MM.1S (cell line): ENCODE results near the gene GP9.
A peak's percentile ranks its signal among the peaks of the same experiment; 100 is the strongest.
"Not testable (repeated sequence)": the region's sequence is repeated elsewhere in the genome, so short reads cannot be mapped to it uniquely, and the experiment has no call there.

Experiments
- DNase-seq: peaks from one replicate; pipeline ENCODE4 v3.0.0-alpha.2; 2015
- H2AFZ ChIP-seq: fragments of 300-600 bp; sonication (generic); 2 replicates; pipeline ENCODE4 v1.6.0; 2016; ENCODE audit warnings: antibody characterized with exemption, low read length
- H3F3A ChIP-seq: fragments of 300-600 bp; sonication (generic); 2 replicates; pipeline ENCODE4 v1.6.1; 2016; ENCODE audit warnings: mild to moderate bottlenecking, antibody characterized with exemption, low read length, moderate library complexity, mixed read lengths; ENCODE audit not compliant: insufficient read depth
- H3K27ac ChIP-seq: fragments of 300-600 bp; sonication (generic); 2 replicates; pipeline ENCODE4 v1.5.1; 2016; ENCODE audit warnings: mild to moderate bottlenecking, low read length
- H3K27me3 ChIP-seq: fragments of 300-600 bp; sonication (generic); replicated peaks from 2 replicates; pipeline ENCODE4 v1.6.0; 2016; ENCODE audit warnings: low read length; ENCODE audit not compliant: insufficient read depth
- H3K36me3 ChIP-seq: fragments of 300-600 bp; sonication (generic); replicated peaks from 2 replicates; pipeline ENCODE4 v1.6.1; 2016; ENCODE audit warnings: mild to moderate bottlenecking, low read length, mixed read lengths; ENCODE audit not compliant: insufficient read depth
- H3K4me1 ChIP-seq: fragments of 300-600 bp; sonication (generic); 2 replicates; pipeline ENCODE4 v1.6.1; 2016; ENCODE audit warnings: low read length, mixed read lengths
- H3K4me2 ChIP-seq: fragments of 300-600 bp; sonication (generic); 2 replicates; pipeline ENCODE4 v1.6.0; 2016; ENCODE audit warnings: low read depth, low read length
- H3K4me3 ChIP-seq: fragments of 300-600 bp; sonication (generic); 2 replicates; pipeline ENCODE4 v1.5.1; 2016; ENCODE audit warnings: low read length, mixed read lengths
- H3K79me2 ChIP-seq: fragments of 300-600 bp; sonication (generic); 2 replicates; pipeline ENCODE4 v1.6.1; 2016; ENCODE audit warnings: mixed run types, low read length, mixed read lengths
- H3K9ac ChIP-seq: fragments of 300-600 bp; sonication (generic); 2 replicates; pipeline ENCODE4 v1.6.1; 2016; ENCODE audit warnings: low read length, mixed read lengths
- H3K9me2 ChIP-seq: fragments of 300-600 bp; sonication (generic); replicated peaks from 2 replicates; pipeline ENCODE4 v1.6.1; 2016; ENCODE audit warnings: mild to moderate bottlenecking, low read length, mixed read lengths; ENCODE audit not compliant: insufficient read depth
- H3K9me3 ChIP-seq: fragments of 300-600 bp; sonication (generic); replicated peaks from 2 replicates; pipeline ENCODE4 v1.6.1; 2016; ENCODE audit warnings: mild to moderate bottlenecking, low read length, mixed read lengths; ENCODE audit not compliant: insufficient read depth
- H4K20me1 ChIP-seq: fragments of 300-600 bp; sonication (generic); 2 replicates; pipeline ENCODE4 v1.6.1; 2016; ENCODE audit warnings: mild to moderate bottlenecking, low read length, moderate library complexity, mixed read lengths; ENCODE audit not compliant: insufficient read depth
- CTCF ChIP-seq: fragments of 300-600 bp; sonication (generic); IDR thresholded peaks from 2 replicates; pipeline ENCODE4 v1.5.1; 2016; ENCODE audit warnings: antibody characterized with exemption, low read length, mixed read lengths
- EZH2 ChIP-seq: fragments of 300-600 bp; sonication (generic); optimal IDR thresholded peaks from 2 replicates; pipeline ENCODE3; 2017; ENCODE audit warnings: low read depth, mild to moderate bottlenecking, antibody characterized with exemption, low read length, mixed read lengths
- EZH2phosphoT487 ChIP-seq: fragments of 300-600 bp; sonication (generic); IDR thresholded peaks from 2 replicates; pipeline ENCODE4 v1.6.1; 2018; ENCODE audit warnings: antibody characterized with exemption, low read length

GP9 gene

GRCh38 chr3:129065720-129066073, 5.1 kb downstream of the GP9 start:
- Histone ChIP-seq H3K36me3 (no peaks in the 10 kb centered on the region), H3K4me2 (no peak overlapping the region), H3K4me1 (no peaks in the 10 kb centered on the region), H3K27me3 (no peaks in the 10 kb centered on the region), H4K20me1 (no peaks in the 10 kb centered on the region), H3K9me2 (no peaks in the 10 kb centered on the region), H3K9ac (no peak overlapping the region), H3K27ac (no peak overlapping the region), H3K9me3 (no peaks in the 10 kb centered on the region), H3K79me2 (no peaks in the 10 kb centered on the region), H3F3A (peaks cover 3% of the 10 kb centered on the region; the same call in 1 of the 2 replicates), H2AFZ (no peak overlapping the region), H3K4me3 (no peak overlapping the region)
- DNase-seq = no peak
- no peak for TF ChIP-seq EZH2
- TF ChIP-seq EZH2phosphoT487 = no peak
- TF ChIP-seq CTCF = no peak

GRCh38 chr3:129067719-129068118, 7.1 kb downstream of the GP9 start:
- H3K4me2 ChIP-seq, H3K79me2 ChIP-seq, H3K9ac ChIP-seq, H2AFZ ChIP-seq, H3K27me3 ChIP-seq, H3F3A ChIP-seq, H3K36me3 ChIP-seq, H3K27ac ChIP-seq, H3K9me2 ChIP-seq, H3K9me3 ChIP-seq, H3K4me1 ChIP-seq, DNase-seq, H4K20me1 ChIP-seq, H3K4me3 ChIP-seq: not testable (repeated sequence)
- TF ChIP-seq CTCF = 0 out of 2 replicates have a peak, but pooled peaks have one; percentile 4

- Histone ChIP-seq H4K20me1 (no peaks in the 10 kb centered on the region), H3K9ac (peak overlapping the region; percentile 43; the same call in 1 of the 2 replicates), H3F3A (peaks cover 3% of the 10 kb centered on the region; the same call in 1 of the 2 replicates), H2AFZ (peak overlapping the region; percentile 69), H3K9me3 (no peaks in the 10 kb centered on the region), H3K27me3 (no peaks in the 10 kb centered on the region), H3K4me2 (peak overlapping the region; percentile 73), H3K4me1 (no peaks in the 10 kb centered on the region), H3K9me2 (no peaks in the 10 kb centered on the region), H3K36me3 (no peaks in the 10 kb centered on the region), H3K79me2 (no peaks in the 10 kb centered on the region), H3K4me3 (peak overlapping the region; percentile 51), H3K27ac (no peak overlapping the region)
- TF ChIP-seq EZH2 (no peak), CTCF (no peak), EZH2phosphoT487 (no peak)
- peak; percentile 20 for DNase-seq
Measured at GRCh38 chr3:129068291-129068886, 7.8 kb downstream of the GP9 start.

GRCh38 chr3:129069313-129070085, 8.9 kb downstream of the GP9 start:
- H3K9ac ChIP-seq, H3K27me3 ChIP-seq, H3K4me2 ChIP-seq, H3K9me3 ChIP-seq, DNase-seq, H3K9me2 ChIP-seq, H3K4me1 ChIP-seq, H3K4me3 ChIP-seq, H4K20me1 ChIP-seq, H3K36me3 ChIP-seq, H2AFZ ChIP-seq, H3F3A ChIP-seq, H3K27ac ChIP-seq, H3K79me2 ChIP-seq: not testable (repeated sequence)
